Stimulated activated effector memory CD8-positive, alpha-beta T cell treated with anti-CD3 and anti-CD28 coated beads, Interleukin-12 subunit alpha, Interleukin-12 subunit beta, amount 100 ng/mL, for 72 hours (primary cell): ENCODE results near the gene FGGY.
A peak's percentile ranks its signal among the peaks of the same experiment; 100 is the strongest.

Experiments used
- ATAC-seq: fragments of 150-1000 bp; cut with Tn5 transposase; 2 replicates; pipeline ENCODE4 v1.10.0; 2021
- DNase-seq, 2 donors: peaks; one replicate each; pipeline ENCODE4 v3.0.0; 2021 to 2022; ENCODE audit warnings: low spot score in 2 of 2
- H3K27ac Mint-ChIP-seq: one replicate; pipeline ENCODE4 v1.8.0; 2022; ENCODE audit warnings: mild to moderate bottlenecking, mixed read lengths
- H3K36me3 Mint-ChIP-seq: one replicate; pipeline ENCODE4 v1.8.0; 2022; ENCODE audit warnings: mild to moderate bottlenecking, mixed read lengths
- H3K4me1 Mint-ChIP-seq: one replicate; pipeline ENCODE4 v1.8.0; 2022; ENCODE audit warnings: mixed read lengths
- H3K4me3 Mint-ChIP-seq: one replicate; pipeline ENCODE4 v1.8.0; 2022; ENCODE audit warnings: mild to moderate bottlenecking, mixed read lengths
- H3K9me3 Mint-ChIP-seq: one replicate; pipeline ENCODE4 v1.8.0; 2022; ENCODE audit warnings: mixed read lengths

FGGY gene

GRCh38 chr1:59415286-59415850 lies 118.5 kb downstream of the FGGY start:
- Mint-ChIP-seq H3K4me1 (peaks cover 8% of the 10 kb centered on the region), H3K27ac (no peak overlapping the region), H3K4me3 (no peak overlapping the region), H3K36me3 (no peaks in the 10 kb centered on the region), H3K9me3 (no peaks in the 10 kb centered on the region)
- DNase-seq = no peak
- no peak for ATAC-seq

GRCh38 chr1:59415881-59416280 lies 119.0 kb downstream of the FGGY start:
- peaks cover 8% of the 10 kb centered on the region for H3K4me1 Mint-ChIP-seq
- H3K27ac Mint-ChIP-seq = no peak overlapping the region
- DNase-seq = no peak
- no peaks in the 10 kb centered on the region for H3K9me3 Mint-ChIP-seq
- H3K4me3 Mint-ChIP-seq = no peak overlapping the region
- H3K36me3 Mint-ChIP-seq = no peaks in the 10 kb centered on the region
- ATAC-seq = no peak

GRCh38 chr1:59417406-59417805 lies 120.5 kb downstream of the FGGY start:
- Mint-ChIP-seq H3K27ac (no peak overlapping the region), H3K9me3 (no peaks in the 10 kb centered on the region), H3K36me3 (no peaks in the 10 kb centered on the region), H3K4me3 (no peak overlapping the region), H3K4me1 (peaks cover 8% of the 10 kb centered on the region)
- DNase-seq (no peak), ATAC-seq (no peak)

- Mint-ChIP-seq H3K4me1 (peaks cover 8% of the 10 kb centered on the region), H3K27ac (no peak overlapping the region), H3K36me3 (no peaks in the 10 kb centered on the region), H3K4me3 (no peak overlapping the region), H3K9me3 (no peaks in the 10 kb centered on the region)
- ATAC-seq (no peak), DNase-seq (no peak)
These were observed 121.7 kb downstream of the FGGY start for GRCh38 chr1:59418363-59419144.

GRCh38 chr1:59419361-59420140 lies 122.7 kb downstream of the FGGY start:
- Mint-ChIP-seq H3K36me3 (no peaks in the 10 kb centered on the region), H3K27ac (no peak overlapping the region), H3K4me1 (peaks cover 8% of the 10 kb centered on the region), H3K9me3 (no peaks in the 10 kb centered on the region), H3K4me3 (no peak overlapping the region)
- ATAC-seq (no peak), DNase-seq (no peak)

GRCh38 chr1:59421232-59421920 lies 124.5 kb downstream of the FGGY start:
- no peak overlapping the region for H3K4me3 Mint-ChIP-seq
- DNase-seq (no peak), ATAC-seq (no peak)
- no peaks in the 10 kb centered on the region for H3K9me3 Mint-ChIP-seq
- H3K36me3 Mint-ChIP-seq = no peaks in the 10 kb centered on the region
- no peak overlapping the region for H3K27ac Mint-ChIP-seq
- H3K4me1 Mint-ChIP-seq = peaks cover 8% of the 10 kb centered on the region

- H3K36me3 Mint-ChIP-seq = no peaks in the 10 kb centered on the region
- H3K4me3 Mint-ChIP-seq = no peak overlapping the region
- ATAC-seq (no peak), DNase-seq (no peak)
- no peaks in the 10 kb centered on the region for H3K9me3 Mint-ChIP-seq
- peaks cover 4% of the 10 kb centered on the region for H3K4me1 Mint-ChIP-seq
- H3K27ac Mint-ChIP-seq = no peak overlapping the region
These were observed 126.2 kb downstream of the FGGY start for GRCh38 chr1:59422921-59423575.

- H3K9me3 Mint-ChIP-seq = no peaks in the 10 kb centered on the region
- peaks cover 4% of the 10 kb centered on the region for H3K4me1 Mint-ChIP-seq
- ATAC-seq (peak; percentile 31), DNase-seq (no peak)
- H3K27ac Mint-ChIP-seq = peak overlapping the region; percentile 24
- no peaks in the 10 kb centered on the region for H3K36me3 Mint-ChIP-seq
- H3K4me3 Mint-ChIP-seq = no peak overlapping the region
These were observed 130.3 kb downstream of the FGGY start for GRCh38 chr1:59427155-59427554.

- DNase-seq (no peak), ATAC-seq (no peak)
- H3K4me1 Mint-ChIP-seq = peaks cover 10% of the 10 kb centered on the region
- H3K36me3 Mint-ChIP-seq = no peaks in the 10 kb centered on the region
- H3K4me3 Mint-ChIP-seq = no peak overlapping the region
- no peaks in the 10 kb centered on the region for H3K9me3 Mint-ChIP-seq
- H3K27ac Mint-ChIP-seq = peak overlapping the region; percentile 24
These were observed 130.9 kb downstream of the FGGY start for GRCh38 chr1:59427784-59428183.

GRCh38 chr1:59428828-59429227 lies 131.9 kb downstream of the FGGY start:
- peaks cover 21% of the 10 kb centered on the region for H3K4me1 Mint-ChIP-seq
- no peaks in the 10 kb centered on the region for H3K9me3 Mint-ChIP-seq
- no peak overlapping the region for H3K4me3 Mint-ChIP-seq
- H3K36me3 Mint-ChIP-seq = no peaks in the 10 kb centered on the region
- DNase-seq = no peak
- no peak overlapping the region for H3K27ac Mint-ChIP-seq
- no peak for ATAC-seq

- no peak for DNase-seq
- Mint-ChIP-seq H3K4me1 (peaks cover 26% of the 10 kb centered on the region), H3K9me3 (no peaks in the 10 kb centered on the region), H3K36me3 (no peaks in the 10 kb centered on the region), H3K4me3 (no peak overlapping the region), H3K27ac (no peak overlapping the region)
- ATAC-seq = no peak
These were observed 132.8 kb downstream of the FGGY start for GRCh38 chr1:59429656-59430055.

- ATAC-seq (no peak), DNase-seq (no peak)
- H3K36me3 Mint-ChIP-seq = no peaks in the 10 kb centered on the region
- peak overlapping the region; percentile 77 for H3K27ac Mint-ChIP-seq
- no peaks in the 10 kb centered on the region for H3K9me3 Mint-ChIP-seq
- peaks cover 28% of the 10 kb centered on the region for H3K4me1 Mint-ChIP-seq
- H3K4me3 Mint-ChIP-seq = peak overlapping the region; percentile 6
These were observed 134.8 kb downstream of the FGGY start for GRCh38 chr1:59431566-59432294.

GRCh38 chr1:59432531-59433439 lies 135.9 kb downstream of the FGGY start:
- H3K4me3 Mint-ChIP-seq = peak overlapping the region; percentile 6
- peaks cover 32% of the 10 kb centered on the region for H3K4me1 Mint-ChIP-seq
- peak; percentile 98 for ATAC-seq
- H3K36me3 Mint-ChIP-seq = no peaks in the 10 kb centered on the region
- no peaks in the 10 kb centered on the region for H3K9me3 Mint-ChIP-seq
- H3K27ac Mint-ChIP-seq = peak overlapping the region; percentile 77
- DNase-seq = no peak

- H3K9me3 Mint-ChIP-seq = no peaks in the 10 kb centered on the region
- DNase-seq (no peak), ATAC-seq (no peak)
- peaks cover 32% of the 10 kb centered on the region for H3K4me1 Mint-ChIP-seq
- H3K27ac Mint-ChIP-seq = peak overlapping the region; percentile 77
- no peak overlapping the region for H3K4me3 Mint-ChIP-seq
- no peaks in the 10 kb centered on the region for H3K36me3 Mint-ChIP-seq
These were observed 136.5 kb downstream of the FGGY start for GRCh38 chr1:59433440-59433813.
